Right lobe of liver (tissue), 6 donors: ENCODE results near the gene ADGRL2. TPM values are rescaled to one million over a fixed set of nuclear protein-coding genes. Genes with fewer than 3 reads are reported as not detected.
A peak's percentile ranks its signal among the peaks of the same experiment; 100 is the strongest.

ENCODE experiments used
- ATAC-seq, 4 donors: fragments of 200-7000 bp; cut with Tn5 transposase; one replicate each; pipeline ENCODE4 v1.9.1; 2020; ENCODE audit warnings: mild to moderate bottlenecking in 4 of 4, moderate library complexity in 4 of 4
- DNase-seq, 3 donors: peaks; one replicate each; pipeline ENCODE4 v3.0.0-alpha.2; 2020
- H3K27ac ChIP-seq, 3 donors: fragments of 200-600 bp; one replicate each; pipeline ENCODE4 v1.8.0; 2022
- H3K27me3 ChIP-seq, 2 donors: fragments of 200-600 bp; one replicate each; pipeline ENCODE4 v1.8.0; 2022
- H3K36me3 ChIP-seq, 4 donors: fragments of 200-600 bp; sonication (generic) in 1 of 4; one replicate each; pipeline versions ENCODE4 v1.5.1 to v1.8.0; 2017 to 2022; ENCODE audit warnings: control low read depth in 1 of 4
- H3K4me1 ChIP-seq, 4 donors: fragments of 200-600 bp; sonication (generic) in 1 of 4; one replicate each; pipeline versions ENCODE4 v1.5.1 to v1.8.0; 2017 to 2022; ENCODE audit warnings: control low read depth in 1 of 4
- H3K4me3 ChIP-seq, 3 donors: fragments of 200-600 bp; one replicate each; pipeline ENCODE4 v1.8.0; 2022
- H3K9me3 ChIP-seq, 4 donors: fragments of 200-600 bp; sonication (generic) in 1 of 4; one replicate each; pipeline versions ENCODE4 v1.5.1 to v1.8.0; 2017 to 2022; ENCODE audit warnings: control low read depth in 1 of 4
- CTCF ChIP-seq, 4 donors: fragments of 200-600 bp in 3 of 4; fragments of 450-650 bp in 1 of 4; IDR thresholded peaks; one replicate each; pipeline versions ENCODE4 v1.5.1 to v1.8.0; 2016 to 2022; ENCODE audit warnings: antibody characterized with exemption in 4 of 4, mild to moderate bottlenecking in 2 of 4
- POLR2A ChIP-seq: fragments of 450-650 bp; IDR thresholded peaks from one replicate; pipeline ENCODE4 v1.6.1; 2017; ENCODE audit warnings: antibody characterized with exemption, mild to moderate bottlenecking
- WGBS: methylation state at CpG from one replicate; pipeline ENCODE4 v1.1.6; 2018; ENCODE audit warnings: low coverage, low lambda C conversion rate; ENCODE audit not compliant: insufficient coverage; ENCODE audit errors: missing lambda C conversion rate; 5-methylcytosine and 5-hydroxymethylcytosine counted together
- intact Hi-C, 2 donors: fragments of 100-400 bp; cut with DNase I; formaldehyde crosslinking; loops; one replicate each; pipeline versions ENCODE4 v1.11.2 to v1.14.1; 2022
- total RNA-seq, 6 experiments: library from RNA; depleted of rRNA in 2 of 6; stranded (reverse); fragments of >200 nt in 2 of 6; fragmentation: NEBNext Ultra II Directional in 3 of 6; extraction: Animal tissue kit (Norgen Biotek cat#: 25700) in 3 of 6; gene quantifications; one replicate each; pipeline versions ENCODE4 v1.1.0 to v1.2.4, GENCODE V29; 2016 to 2023
- donor health status: DM: no; HTN: yes; CAD: no.
- donor health status: DM: no; HTN: no; CAD: no.
- donor health status: DM: no; HTN: no; CAD: no.
- donor health status: DM: no; HTN: yes; CAD: no.
- donor health status: DM: no; HTN: yes; CAD: no.

The ADGRL2 gene
- total RNA-seq, 6 experiments from 2014 or later, result 38.0 to 72.3 (median 51.2) TPM

DNA sequence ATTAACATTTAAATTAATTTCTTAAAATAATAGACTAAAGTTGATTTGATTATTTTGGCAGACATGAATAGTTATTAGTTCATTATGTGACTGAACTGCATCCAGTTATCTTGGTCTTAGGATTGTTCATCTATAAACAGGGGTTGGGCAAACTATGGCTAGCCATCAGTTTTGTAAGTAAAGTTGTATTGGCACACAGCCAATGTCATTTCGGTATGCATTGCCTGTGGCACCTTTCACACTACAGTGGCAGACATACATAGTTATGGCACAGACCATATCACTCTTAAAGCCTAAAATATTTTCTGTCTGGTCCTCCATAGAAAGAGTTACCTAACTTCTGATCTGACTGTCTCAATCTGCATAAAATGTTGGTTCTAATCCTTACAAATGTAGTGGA, 27.2 kb downstream of the ADGRL2 start:
- no peak for DNase-seq
- H3K9me3 ChIP-seq, result no peaks in the 10 kb centered on the region
- H3K27ac ChIP-seq, result no peak overlapping the region
- peaks cover 0 to 8% (median 0%) of the 10 kb centered on the region in 4 donors for H3K4me1 ChIP-seq
- TF ChIP-seq CTCF (IDR thresholded peaks at IDR 0.05) (no peak), POLR2A (no peak)
- WGBS, result 54% methylated on average over 1 of the region's 1 CpG
- no peak for ATAC-seq
- H3K36me3 ChIP-seq, result no peaks in the 10 kb centered on the region
- intact Hi-C loops, result no loop called here
- no peak overlapping the region for H3K4me3 ChIP-seq
- no peaks in the 10 kb centered on the region for H3K27me3 ChIP-seq

DNA sequence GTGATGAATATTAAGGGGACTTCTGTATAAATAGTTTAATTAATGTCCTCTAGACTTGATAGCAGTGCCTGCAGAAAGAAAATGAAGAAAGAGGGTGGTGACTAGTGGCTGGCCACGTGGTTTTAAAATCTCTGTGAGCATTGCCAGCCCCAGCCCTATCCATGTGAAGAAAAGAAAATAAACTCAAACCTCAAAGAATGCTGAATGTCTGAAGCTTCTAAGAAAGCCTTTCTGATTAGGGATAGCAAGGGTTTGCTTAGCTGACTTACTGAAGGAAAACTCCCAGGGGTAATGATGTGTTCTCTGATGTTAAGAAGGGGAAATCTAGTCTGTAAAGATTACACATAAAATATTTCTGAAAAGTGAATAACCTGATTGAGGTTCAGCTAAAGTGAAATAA, 31.8 kb downstream of the ADGRL2 start:
- intact Hi-C loops, result no loop called here
- no peak for TF ChIP-seq POLR2A
- TF ChIP-seq CTCF (IDR thresholded peaks at IDR 0.05), result no peak
- H3K4me1 ChIP-seq, result peaks cover 0 to 17% (median 0%) of the 10 kb centered on the region in 4 donors
- ATAC-seq (peak in 1 of 4 donors; percentile 27), DNase-seq (no peak)
- H3K4me3 ChIP-seq, result no peak overlapping the region
- no peaks in the 10 kb centered on the region for H3K36me3 ChIP-seq
- no peak overlapping the region for H3K27ac ChIP-seq
- H3K9me3 ChIP-seq, result no peaks in the 10 kb centered on the region
- WGBS, result 36% methylated on average over 1 of the region's 1 CpG
- H3K27me3 ChIP-seq, result no peaks in the 10 kb centered on the region

DNA sequence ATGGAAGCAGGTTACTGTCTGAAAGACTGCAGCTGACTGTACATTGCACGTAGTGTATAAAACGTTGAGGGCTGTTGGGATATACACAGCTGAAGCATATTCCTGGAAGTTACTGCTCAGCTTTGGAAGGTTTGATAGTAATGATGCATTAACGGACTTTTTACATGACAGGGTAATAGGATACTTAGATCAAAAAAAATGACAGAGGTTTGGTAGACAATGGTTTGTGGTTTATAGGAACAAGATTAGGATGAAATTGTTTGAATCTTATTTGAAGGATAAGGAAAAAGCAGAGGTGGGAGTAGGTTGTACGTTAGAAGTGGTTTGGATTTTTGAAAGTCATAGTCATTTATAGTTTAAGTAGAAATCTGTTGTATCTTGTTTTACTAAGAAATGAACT, 33.0 kb downstream of the ADGRL2 start:
- intact Hi-C loops, result no loop called here
- Histone ChIP-seq H3K4me1 (peaks cover 0 to 25% (median 0%) of the 10 kb centered on the region in 4 donors), H3K27me3 (no peaks in the 10 kb centered on the region), H3K27ac (no peak overlapping the region), H3K9me3 (no peaks in the 10 kb centered on the region), H3K36me3 (no peaks in the 10 kb centered on the region), H3K4me3 (no peak overlapping the region)
- TF ChIP-seq CTCF (IDR thresholded peaks at IDR 0.05) (no peak), POLR2A (no peak)
- 86% methylated on average over 4 of the region's 4 CpGs for WGBS
- DNase-seq, result no peak
- ATAC-seq, result no peak

GRCh38 chr1:81834268-81834667, 33.5 kb downstream of the ADGRL2 start:
- Histone ChIP-seq H3K36me3 (no peaks in the 10 kb centered on the region), H3K27me3 (no peaks in the 10 kb centered on the region), H3K4me3 (no peak overlapping the region), H3K27ac (no peak overlapping the region), H3K4me1 (peaks cover 0 to 25% (median 0%) of the 10 kb centered on the region in 4 donors), H3K9me3 (no peaks in the 10 kb centered on the region)
- intact Hi-C loops, result no loop called here
- TF ChIP-seq POLR2A, result no peak
- TF ChIP-seq CTCF (IDR thresholded peaks at IDR 0.05), result no peak
- ATAC-seq, result no peak
- whole genome bisulfite sequencing, result 53% methylated on average over 2 of the region's 2 CpGs
- no peak for DNase-seq
